Chondrocyte (in vitro differentiated cells): ENCODE measurements around the gene PI4KA. TPM values are rescaled to one million over a fixed set of nuclear protein-coding genes. Genes with fewer than 3 reads are reported as not detected.
A peak's percentile ranks its signal among the peaks of the same experiment; 100 is the strongest.

Experiments used
- DNase-seq: peaks from one replicate; pipeline ENCODE4 v3.0.0; 2021; ENCODE audit warnings: mixed read lengths, low spot score
- H3K27ac Mint-ChIP-seq: one replicate; pipeline ENCODE4 v1.8.0; 2021; ENCODE audit warnings: mild to moderate bottlenecking, moderate library complexity, mixed read lengths; ENCODE audit not compliant: unreplicated experiment
- H3K27me3 Mint-ChIP-seq: 2 replicates; pipeline ENCODE4 v1.8.0; 2021; ENCODE audit warnings: low read depth, mixed read lengths
- H3K36me3 Mint-ChIP-seq: 2 replicates; pipeline ENCODE4 v1.8.0; 2021; ENCODE audit warnings: low read depth, mixed read lengths
- H3K4me1 Mint-ChIP-seq: 2 replicates; pipeline ENCODE4 v1.8.0; 2021; ENCODE audit warnings: low read depth, mild to moderate bottlenecking, mixed read lengths
- H3K4me3 Mint-ChIP-seq: one replicate; pipeline ENCODE4 v1.8.0; 2021; ENCODE audit warnings: mild to moderate bottlenecking, moderate library complexity, mixed read lengths; ENCODE audit not compliant: unreplicated experiment
- H3K9me3 Mint-ChIP-seq: 2 replicates; pipeline ENCODE4 v1.8.0; 2021; ENCODE audit warnings: low read depth, mixed read lengths
- CTCF ChIP-seq: fragments of 200-600 bp; sonication (generic); IDR thresholded peaks from 2 replicates; pipeline ENCODE4 v1.5.0; 2021; ENCODE audit warnings: antibody characterized with exemption, mild to moderate bottlenecking, moderate library complexity
- total RNA-seq: library from RNA; stranded (reverse); gene quantifications from 3 replicates; pipeline ENCODE4 v1.2.1, GENCODE V29; 2021

PI4KA gene
- total RNA-seq, 1 donor from 2014 or later, result 68.3 TPM

GRCh38 chr22:20863366-20863765 lies 4.8 kb upstream of the PI4KA start:
- Mint-ChIP-seq H3K9me3 (no peaks in the 10 kb centered on the region), H3K27ac (no peak overlapping the region), H3K27me3 (no peaks in the 10 kb centered on the region), H3K36me3 (peaks cover 4% of the 10 kb centered on the region), H3K4me3 (no peak overlapping the region), H3K4me1 (peaks cover 24% of the 10 kb centered on the region)
- no peak for TF ChIP-seq CTCF
- DNase-seq, result no peak

- Mint-ChIP-seq H3K27me3 (no peaks in the 10 kb centered on the region), H3K27ac (no peak overlapping the region), H3K4me3 (no peak overlapping the region), H3K9me3 (no peaks in the 10 kb centered on the region), H3K36me3 (peaks cover 4% of the 10 kb centered on the region), H3K4me1 (peaks cover 30% of the 10 kb centered on the region)
- no peak for TF ChIP-seq CTCF
- DNase-seq, result no peak
Observed at GRCh38 chr22:20862540-20862939, 3.9 kb upstream of the PI4KA start.

- Mint-ChIP-seq H3K27ac (peak overlapping the region; percentile 59), H3K4me3 (peak overlapping the region; percentile 75), H3K27me3 (no peaks in the 10 kb centered on the region), H3K4me1 (peaks cover 40% of the 10 kb centered on the region), H3K36me3 (peaks cover 3% of the 10 kb centered on the region), H3K9me3 (no peaks in the 10 kb centered on the region)
- no peak for DNase-seq
- TF ChIP-seq CTCF, result no peak
Observed at GRCh38 chr22:20859615-20860014, 1.0 kb upstream of the PI4KA start.

GRCh38 chr22:20857838-20858614 lies 585 bp downstream of the PI4KA start:
- peak; percentile 41 for TF ChIP-seq CTCF
- peak; percentile 96 for DNase-seq
- Mint-ChIP-seq H3K4me3 (peak overlapping the region; percentile 83), H3K36me3 (no peaks in the 10 kb centered on the region), H3K27me3 (no peaks in the 10 kb centered on the region), H3K27ac (peak overlapping the region; percentile 82), H3K9me3 (no peaks in the 10 kb centered on the region), H3K4me1 (peaks cover 40% of the 10 kb centered on the region)

- Mint-ChIP-seq H3K36me3 (no peaks in the 10 kb centered on the region), H3K27me3 (no peaks in the 10 kb centered on the region), H3K4me1 (peaks cover 42% of the 10 kb centered on the region), H3K4me3 (peak overlapping the region; percentile 83), H3K27ac (peak overlapping the region; percentile 61), H3K9me3 (no peaks in the 10 kb centered on the region)
- TF ChIP-seq CTCF, result no peak
- no peak for DNase-seq
Observed at GRCh38 chr22:20857247-20857643, 1.4 kb downstream of the PI4KA start.
